GM19043 (cell line): Measurements from ENCODE around the gene FAM81A.
A peak's percentile ranks its signal among the peaks of the same experiment; 100 is the strongest.
"Not testable (repeated sequence)": the region's sequence is repeated elsewhere in the genome, so short reads cannot be mapped to it uniquely, and the experiment has no call there.

Experiments
- ATAC-seq: cut with Tn5 transposase; IDR thresholded peaks from one replicate; pipeline ENCODE4 v1.9.1; 2021; ENCODE audit warnings: low read depth; ENCODE audit not compliant: unreplicated experiment

The FAM81A gene

DNA sequence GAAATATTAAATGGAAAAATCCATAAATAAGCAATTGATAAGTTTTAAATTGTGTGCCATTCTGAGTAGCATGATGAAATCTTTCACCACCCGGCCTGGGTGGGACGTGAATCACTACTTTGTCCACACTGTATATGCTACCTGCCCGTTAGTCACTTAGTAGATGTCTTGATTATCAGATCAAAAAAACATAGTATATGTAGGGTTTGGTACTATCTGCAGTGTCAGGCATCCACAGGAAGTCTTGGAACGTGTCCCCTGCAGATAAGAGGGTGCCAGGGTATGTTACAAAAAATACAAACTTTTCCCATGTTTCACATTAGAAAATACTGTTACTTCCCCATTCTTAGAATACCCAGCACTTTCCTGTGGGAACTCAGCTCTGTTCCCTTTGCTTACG is 35.2 kb downstream of the FAM81A start:
- no peak for ATAC-seq

- ATAC-seq = not testable (repeated sequence)
Measured at GRCh38 chr15:59475161-59475560, 37.2 kb downstream of the FAM81A start.

GRCh38 chr15:59484399-59484798 is 46.4 kb downstream of the FAM81A start:
- ATAC-seq = no peak

- no peak for ATAC-seq
Measured at GRCh38 chr15:59485036-59485435, 47.0 kb downstream of the FAM81A start.

DNA sequence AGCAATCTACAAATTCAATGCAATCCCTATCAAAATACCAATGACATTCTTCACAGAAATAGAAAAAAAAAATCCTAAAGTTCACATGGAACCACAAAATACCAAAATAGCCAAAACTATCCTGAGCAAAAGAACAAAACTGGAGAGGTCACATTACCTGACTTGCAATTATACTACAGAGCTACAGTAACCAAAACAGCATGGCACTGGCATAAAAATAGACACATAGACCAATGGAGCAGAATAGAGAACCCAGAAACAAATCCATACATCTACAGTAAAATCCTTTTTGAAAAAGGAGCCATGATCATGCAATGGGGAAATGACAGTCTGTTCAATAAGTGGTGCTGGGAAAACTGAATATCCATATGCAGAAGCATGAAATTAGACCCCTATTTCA is 51.5 kb downstream of the FAM81A start:
- not testable (repeated sequence) for ATAC-seq

DNA sequence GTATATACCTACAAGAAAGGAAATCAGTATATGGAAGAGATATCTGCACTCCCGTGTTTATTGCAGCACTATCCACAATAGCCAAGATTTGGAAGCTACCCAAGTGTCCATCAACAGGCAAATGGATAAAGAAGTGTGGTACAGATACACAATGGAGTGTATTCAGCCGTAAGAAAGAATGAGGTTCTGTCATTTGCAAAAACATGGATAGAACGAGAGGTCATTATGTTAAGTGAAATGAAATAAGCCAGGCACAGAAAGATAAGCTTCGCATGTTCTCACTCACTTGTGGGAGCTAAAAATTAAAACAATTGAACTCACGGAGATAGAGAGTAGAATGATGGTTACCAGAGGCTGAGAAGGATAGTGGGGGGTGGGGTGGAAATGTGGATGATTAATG is 53.1 kb downstream of the FAM81A start:
- no peak for ATAC-seq

GRCh38 chr15:59492389-59493377 is 54.7 kb downstream of the FAM81A start:
- no peak for ATAC-seq

- ATAC-seq = no peak
Measured at GRCh38 chr15:59501597-59501996, 63.6 kb downstream of the FAM81A start.

DNA sequence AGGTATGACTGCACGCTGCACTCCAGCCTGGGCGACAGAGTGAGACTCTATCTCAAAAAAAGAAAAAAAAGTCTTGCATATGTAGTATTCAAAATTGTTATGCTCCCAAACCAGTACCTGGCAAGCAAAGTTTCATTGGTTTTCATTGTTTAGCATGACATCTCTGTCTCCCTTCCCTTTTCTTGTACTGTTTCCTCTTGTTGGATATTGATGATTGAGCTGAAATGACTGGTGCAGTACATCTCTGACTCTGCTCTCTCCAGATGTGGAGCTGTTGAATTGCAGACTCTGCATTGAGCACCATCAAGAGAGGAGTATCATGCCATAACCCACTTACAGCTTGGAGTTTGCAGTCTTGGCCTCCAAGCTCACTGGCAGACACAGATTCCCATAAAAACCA is 77.2 kb downstream of the FAM81A start:
- ATAC-seq = no peak

- ATAC-seq = no peak
Measured at GRCh38 chr15:59516655-59517461, 78.9 kb downstream of the FAM81A start.

- no peak for ATAC-seq
Measured at GRCh38 chr15:59519329-59519728, 81.3 kb downstream of the FAM81A start.

- no peak for ATAC-seq
Measured at GRCh38 chr15:59521443-59521842, 83.5 kb downstream of the FAM81A start.

GRCh38 chr15:59522988-59523461 is 85.0 kb downstream of the FAM81A start:
- no peak for ATAC-seq

GRCh38 chr15:59523702-59524101 is 85.7 kb downstream of the FAM81A start:
- no peak for ATAC-seq

- ATAC-seq = no peak
Measured at GRCh38 chr15:59524331-59524731, 86.3 kb downstream of the FAM81A start.

DNA sequence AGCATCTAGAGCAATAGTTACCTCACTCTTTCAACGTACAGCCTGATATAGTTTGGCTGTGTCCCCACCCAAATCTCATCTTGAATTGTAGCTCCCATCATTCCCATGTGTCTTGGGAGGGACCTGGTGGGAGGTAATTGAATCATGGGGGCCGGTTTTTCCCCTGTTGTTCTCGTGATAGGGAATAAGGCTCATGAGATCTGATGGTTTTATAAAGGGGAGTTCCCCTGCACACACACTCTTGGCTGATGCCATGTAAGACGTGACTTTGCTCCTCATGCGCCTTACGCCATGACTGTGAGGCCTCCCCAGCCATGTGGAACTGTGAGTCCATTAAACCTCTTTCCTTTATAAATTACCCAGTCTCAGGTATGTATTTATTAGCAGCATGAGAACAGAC is 88.5 kb downstream of the FAM81A start:
- ATAC-seq = not testable (repeated sequence)

DNA sequence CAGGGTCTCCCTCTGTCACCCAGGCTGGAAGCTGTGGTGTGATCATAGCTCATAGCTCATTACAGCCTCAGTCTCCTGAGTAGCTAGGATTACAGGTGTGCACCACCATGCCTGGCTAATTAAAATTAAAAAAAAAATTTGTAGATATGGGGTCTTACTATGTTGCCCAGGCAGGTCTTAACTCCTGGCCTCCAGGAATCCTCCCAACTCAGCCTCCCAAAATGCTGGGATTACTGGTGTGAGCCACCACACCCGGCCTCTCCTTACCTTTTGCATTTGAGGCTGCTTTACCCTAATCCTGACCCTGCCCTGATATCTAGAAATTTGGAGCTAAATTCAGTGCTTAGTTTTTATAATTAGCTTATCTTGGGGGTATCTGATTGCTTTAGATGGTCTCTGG is 90.4 kb downstream of the FAM81A start:
- ATAC-seq = no peak

DNA sequence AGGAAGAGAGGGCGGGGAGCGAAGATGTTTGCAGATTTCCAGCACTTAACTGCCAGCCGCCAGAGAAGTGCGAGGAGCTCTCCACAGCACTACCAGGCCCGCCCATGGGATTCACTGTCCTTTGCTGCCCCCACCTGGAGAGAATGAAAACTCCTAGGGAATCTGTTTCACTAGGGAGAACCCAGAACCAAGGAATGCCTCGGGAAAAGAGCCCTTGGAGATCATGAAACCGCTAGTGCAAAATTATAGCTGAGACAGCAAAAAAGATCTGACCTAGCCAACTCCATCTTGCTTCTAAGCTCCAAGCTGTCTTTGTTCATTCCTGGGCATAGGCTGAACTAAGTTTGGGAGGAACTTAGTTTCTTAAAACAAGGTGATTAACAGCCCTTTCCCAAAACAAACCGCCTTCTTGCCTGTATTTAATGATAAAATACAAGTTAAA is 91.0 kb downstream of the FAM81A start:
- ATAC-seq = peak; percentile 54

GRCh38 chr15:59531066-59531675 is 93.2 kb downstream of the FAM81A start:
- ATAC-seq = no peak

GRCh38 chr15:59532770-59533379 is 94.9 kb downstream of the FAM81A start:
- ATAC-seq = no peak
